A673 (cell line): ENCODE measurements around the gene ZFAND2A. TPM values are rescaled to one million over a fixed set of nuclear protein-coding genes. Genes with fewer than 3 reads are reported as not detected.
"Not testable (repeated sequence)": the region's sequence is repeated elsewhere in the genome, so short reads cannot be mapped to it uniquely, and the experiment has no call there.

Source experiments
- BruUV-seq: library from RNA; stranded (reverse); fragments of 400-500 nt; replicated peaks from 2 replicates; lab custom pipeline; 2021; lab: Mats Ljungman, UMichigan
- CTCF ChIA-PET: fragments of 300-600 bp; sonication (Branson Sonifier 250); formaldehyde crosslinking; loops from one replicate; lab custom pipeline; 2022; ENCODE audit warnings: antibody characterized with exemption; lab: Charles Lee
- POLR2A ChIA-PET: fragments of 300-600 bp; sonication (Branson Sonifier 250); formaldehyde crosslinking; loops from one replicate; lab custom pipeline; 2022; ENCODE audit warnings: antibody characterized with exemption; ENCODE audit not compliant: low non-redundant PET; lab: Charles Lee
- DNase-seq: peaks from one replicate; pipeline ENCODE4 v3.0.0-alpha.2; 2015; ENCODE audit warnings: low spot score
- H3K27ac ChIP-seq: fragments of 200-600 bp; sonication (generic); 2 replicates; pipeline ENCODE4 v1.5.1; 2016; ENCODE audit warnings: mixed run types, low read depth, mild to moderate bottlenecking, mixed read lengths, antibody characterized with exemption, low read length; ENCODE audit not compliant: poor library complexity, severe bottlenecking
- H3K27me3 ChIP-seq: fragments of 200-600 bp; sonication (generic); replicated peaks from 2 replicates; pipeline ENCODE4 v1.6.1; 2017; ENCODE audit warnings: mixed run types, low read depth, mild to moderate bottlenecking, mixed read lengths, antibody characterized with exemption, low read length; ENCODE audit not compliant: insufficient read depth, poor library complexity
- H3K36me3 ChIP-seq: fragments of 200-600 bp; sonication (generic); 2 replicates; pipeline ENCODE4 v1.6.1; 2016; ENCODE audit warnings: mixed run types, mild to moderate bottlenecking, mixed read lengths, antibody characterized with exemption, low read length; ENCODE audit not compliant: insufficient read depth, poor library complexity, severe bottlenecking
- H3K4me1 ChIP-seq: fragments of 200-600 bp; sonication (generic); 2 replicates; pipeline ENCODE4 v1.6.1; 2017; ENCODE audit warnings: mixed run types, mild to moderate bottlenecking, mixed read lengths, antibody characterized with exemption, low read length; ENCODE audit not compliant: insufficient read depth, poor library complexity, severe bottlenecking
- H3K4me3 ChIP-seq: fragments of 200-600 bp; sonication (generic); 2 replicates; pipeline ENCODE4 v1.5.1; 2016; ENCODE audit warnings: low read depth, mixed run types, mild to moderate bottlenecking, mixed read lengths, low read length; ENCODE audit not compliant: poor library complexity, severe bottlenecking
- H3K9me3 ChIP-seq: fragments of 200-600 bp; sonication (generic); 2 replicates; pipeline ENCODE4 v1.6.1; 2016; ENCODE audit warnings: mixed run types, low read depth, mild to moderate bottlenecking, mixed read lengths, antibody characterized with exemption, low read length; ENCODE audit not compliant: poor library complexity, severe bottlenecking
- EZH2 ChIP-seq: fragments of 200-600 bp; sonication (generic); IDR thresholded peaks from 2 replicates; pipeline ENCODE4 v1.6.1; 2017; ENCODE audit warnings: borderline replicate concordance, low read depth, mild to moderate bottlenecking, mixed read lengths, antibody characterized with exemption, low read length; ENCODE audit not compliant: poor library complexity, severe bottlenecking
- intact Hi-C: fragments of 100-400 bp; cut with micrococcal nuclease; formaldehyde crosslinking; loops from one replicate; pipeline ENCODE4 v1.10.0; 2022; ENCODE audit not compliant: unreplicated experiment
- total RNA-seq: library from RNA; stranded (reverse); gene quantifications from 2 replicates; pipeline ENCODE4 v1.2.3, GENCODE V29; 2021
- TF ChIP-seq, protein P1 (sequence below): fragments of 300-800, 200-600 bp; sonication (generic); conservative IDR thresholded peaks from 2 replicates; pipeline ENCODE4 v1.5.1; 2017; ENCODE audit warnings: low read depth, mild to moderate bottlenecking, antibody characterized with exemption, low read length, moderate library complexity, mixed read lengths

Gene ZFAND2A
- total RNA-seq, 1 experiment from 2014 or later: 27.4 TPM

GRCh38 chr7:1172666-1173523, 12.9 kb upstream of the ZFAND2A start:
- TF ChIP-seq EZH2: no peak
- TF ChIP-seq, protein P1, sequence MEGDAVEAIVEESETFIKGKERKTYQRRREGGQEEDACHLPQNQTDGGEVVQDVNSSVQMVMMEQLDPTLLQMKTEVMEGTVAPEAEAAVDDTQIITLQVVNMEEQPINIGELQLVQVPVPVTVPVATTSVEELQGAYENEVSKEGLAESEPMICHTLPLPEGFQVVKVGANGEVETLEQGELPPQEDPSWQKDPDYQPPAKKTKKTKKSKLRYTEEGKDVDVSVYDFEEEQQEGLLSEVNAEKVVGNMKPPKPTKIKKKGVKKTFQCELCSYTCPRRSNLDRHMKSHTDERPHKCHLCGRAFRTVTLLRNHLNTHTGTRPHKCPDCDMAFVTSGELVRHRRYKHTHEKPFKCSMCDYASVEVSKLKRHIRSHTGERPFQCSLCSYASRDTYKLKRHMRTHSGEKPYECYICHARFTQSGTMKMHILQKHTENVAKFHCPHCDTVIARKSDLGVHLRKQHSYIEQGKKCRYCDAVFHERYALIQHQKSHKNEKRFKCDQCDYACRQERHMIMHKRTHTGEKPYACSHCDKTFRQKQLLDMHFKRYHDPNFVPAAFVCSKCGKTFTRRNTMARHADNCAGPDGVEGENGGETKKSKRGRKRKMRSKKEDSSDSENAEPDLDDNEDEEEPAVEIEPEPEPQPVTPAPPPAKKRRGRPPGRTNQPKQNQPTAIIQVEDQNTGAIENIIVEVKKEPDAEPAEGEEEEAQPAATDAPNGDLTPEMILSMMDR: no peak
- ChIA-PET POLR2A (no interaction called here), CTCF (interaction anchor here (0.6 kb wide), 1 partner anchor 196 kb away, joined by 5 read pairs; no protein-coding TSS in a partner anchor)
- DNase-seq: no peak
- no peak overlapping the region for H3K4me3 ChIP-seq
- H3K36me3 ChIP-seq: no peaks in the 10 kb centered on the region
- no peaks in the 10 kb centered on the region for H3K27me3 ChIP-seq
- H3K4me1 ChIP-seq: peaks cover 9% of the 10 kb centered on the region
- BruUV-seq: no TSS peak
- H3K9me3 ChIP-seq: no peaks in the 10 kb centered on the region
- intact Hi-C loops: no loop called here
- H3K27ac ChIP-seq: no peak overlapping the region

DNA sequence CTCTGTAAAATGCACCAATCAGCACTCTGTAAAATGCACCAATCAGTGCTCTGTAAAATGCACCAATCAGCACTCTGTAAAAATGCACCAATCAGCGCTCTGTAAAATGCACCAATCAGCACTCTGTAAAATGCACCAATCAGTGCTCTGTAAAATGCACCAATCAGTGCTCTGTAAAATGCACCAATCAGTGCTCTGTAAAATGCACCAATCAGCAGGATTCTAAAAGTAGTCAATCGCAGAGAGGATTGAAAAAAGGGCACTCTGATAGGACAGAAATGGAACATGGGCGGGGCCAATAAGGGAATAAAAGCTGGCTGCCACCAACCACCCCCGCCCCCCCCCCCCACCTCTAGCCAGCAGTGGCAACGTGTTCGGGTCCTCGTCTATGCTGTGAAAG, 11.5 kb upstream of the ZFAND2A start:
- H3K4me1 ChIP-seq, H3K27me3 ChIP-seq, CTCF ChIA-PET, intact Hi-C loops, H3K4me3 ChIP-seq, H3K9me3 ChIP-seq, POLR2A ChIA-PET, H3K27ac ChIP-seq, H3K36me3 ChIP-seq, BruUV-seq, DNase-seq: not testable (repeated sequence)

DNA sequence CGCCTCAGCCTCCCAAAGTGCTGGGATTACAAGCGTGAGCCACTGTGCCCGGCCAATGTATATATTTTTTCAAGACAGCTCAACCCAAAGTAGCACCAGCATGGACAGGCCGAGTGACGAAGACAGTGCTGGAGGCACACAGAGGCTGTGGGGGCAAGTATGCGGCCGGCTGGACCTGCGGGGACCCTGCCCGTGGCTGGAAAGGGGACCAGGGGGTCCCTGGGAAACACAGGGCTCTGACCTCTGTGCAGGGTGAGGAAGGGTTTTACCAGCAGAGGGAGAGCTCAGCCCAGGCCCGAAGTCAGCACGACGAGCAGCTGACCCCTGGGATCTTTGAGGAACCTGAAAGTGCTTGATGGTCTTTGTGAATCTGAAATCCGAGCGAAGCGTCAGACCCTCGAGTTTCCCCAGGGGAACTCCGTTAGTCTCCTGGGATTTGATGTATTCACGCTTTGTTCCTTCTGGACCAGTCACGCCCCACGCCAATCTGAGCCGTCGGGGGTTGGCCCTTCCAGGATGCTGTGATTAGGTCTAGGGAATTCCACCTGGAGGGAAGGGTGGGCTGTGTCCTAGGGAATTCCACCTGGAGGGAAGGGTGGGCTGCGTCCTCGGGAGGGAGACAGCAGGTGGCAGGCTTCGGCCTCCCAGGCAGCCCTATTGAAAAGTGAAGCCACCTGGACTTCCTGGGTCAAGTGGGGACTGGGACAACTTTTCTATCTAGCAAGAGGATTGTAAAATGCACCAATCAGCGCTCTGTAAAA, 10.9 kb upstream of the ZFAND2A start:
- TF ChIP-seq, protein P1: no peak
- no peak for TF ChIP-seq EZH2
- Histone ChIP-seq H3K27me3 (no peaks in the 10 kb centered on the region), H3K4me1 (peaks cover 3% of the 10 kb centered on the region), H3K36me3 (no peaks in the 10 kb centered on the region), H3K9me3 (no peaks in the 10 kb centered on the region), H3K27ac (no peak overlapping the region), H3K4me3 (no peak overlapping the region)
- intact Hi-C loops: no loop called here
- ChIA-PET POLR2A (no interaction called here), CTCF (no interaction called here)
- DNase-seq: no peak
- BruUV-seq: no TSS peak
